NCI-H2081 treated with DMSO at 0.1 percent for 48 hours (cell line): ENCODE measurements around the gene MYL5.
"Not testable (repeated sequence)": the region's sequence is repeated elsewhere in the genome, so short reads cannot be mapped to it uniquely, and the experiment has no call there.

Experiments
- DNase-seq: peaks from one replicate; lab custom pipeline; 2025; lab: John Stamatoyannopoulos, UW

Gene MYL5

GRCh38 chr4:705278-706082 is 31.1 kb downstream of the MYL5 start, which contains the start of gene PCGF3:
Gene PCGF3, plus strand, starts transcription at chr4:705832. Its CDS starts 27,849 bp downstream, at chr4:733681.
- peak; percentile 62 for DNase-seq

- not testable (repeated sequence) for DNase-seq
These were observed 31.8 kb downstream of the MYL5 start for GRCh38 chr4:706083-706633.

- no peak for DNase-seq
These were observed 32.7 kb downstream of the MYL5 start for GRCh38 chr4:706834-707598.

GRCh38 chr4:707929-708630 is 33.7 kb downstream of the MYL5 start:
- no peak for DNase-seq

DNA sequence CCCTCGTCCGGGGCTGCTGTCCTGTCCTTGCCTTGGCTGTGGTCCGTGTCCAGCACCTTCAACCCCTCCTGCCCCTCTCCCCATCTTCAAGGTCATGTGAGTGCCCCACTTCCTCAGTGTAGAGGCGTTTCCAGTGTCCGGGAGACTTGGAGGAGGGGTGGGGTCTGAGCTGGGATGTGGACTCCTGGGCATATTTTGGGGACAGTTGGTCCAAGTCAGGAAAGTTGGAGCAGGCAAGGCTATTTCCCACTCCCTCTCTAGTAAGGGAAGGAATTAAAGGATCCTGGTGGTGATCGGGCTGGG is 34.2 kb downstream of the MYL5 start:
- no peak for DNase-seq

GRCh38 chr4:709348-709747 is 35.0 kb downstream of the MYL5 start:
- no peak for DNase-seq

- DNase-seq, result no peak
These were observed 35.8 kb downstream of the MYL5 start for GRCh38 chr4:710116-710515.

GRCh38 chr4:710916-711315 is 36.6 kb downstream of the MYL5 start:
- no peak for DNase-seq

- DNase-seq, result no peak
These were observed 37.8 kb downstream of the MYL5 start for GRCh38 chr4:712093-712492.

DNA sequence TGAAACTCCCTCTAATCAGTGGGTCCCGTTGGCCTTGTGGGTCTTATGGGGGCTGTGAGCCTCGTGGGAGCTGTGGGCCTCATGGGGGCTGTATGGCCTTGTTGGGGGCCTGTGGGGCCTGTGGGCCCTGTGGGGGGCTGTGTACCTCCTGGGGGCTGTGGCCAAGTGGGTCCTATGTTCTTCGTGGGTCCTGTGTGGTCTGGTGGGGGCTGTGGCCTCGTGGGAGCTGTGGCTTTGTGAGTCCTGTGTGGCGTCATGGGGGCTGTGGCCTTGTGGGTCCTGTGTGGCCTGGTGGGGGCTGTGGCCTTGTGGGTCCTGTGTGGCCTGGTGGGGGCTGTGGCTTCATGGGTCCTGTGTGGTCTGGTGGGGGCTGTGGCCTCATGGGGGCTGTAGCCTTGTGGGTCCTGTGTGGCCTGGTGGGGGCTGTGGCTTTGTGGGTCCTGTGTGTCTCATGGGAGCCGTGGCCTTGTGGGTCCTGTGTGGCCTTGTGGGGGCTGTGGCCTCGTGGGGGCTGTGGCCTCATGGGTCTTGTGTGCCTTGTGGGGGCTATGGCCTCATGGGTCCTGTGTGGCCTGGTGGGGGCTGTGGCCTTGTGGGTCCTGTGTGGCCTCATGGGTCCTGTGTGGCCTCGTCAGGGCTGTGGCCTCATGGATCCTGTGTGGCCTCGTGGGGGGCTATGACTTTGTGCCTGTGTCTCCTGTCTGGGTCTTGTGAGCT is 38.7 kb downstream of the MYL5 start:
- DNase-seq, result no peak

GRCh38 chr4:714087-714486 is 39.7 kb downstream of the MYL5 start:
- no peak for DNase-seq

DNA sequence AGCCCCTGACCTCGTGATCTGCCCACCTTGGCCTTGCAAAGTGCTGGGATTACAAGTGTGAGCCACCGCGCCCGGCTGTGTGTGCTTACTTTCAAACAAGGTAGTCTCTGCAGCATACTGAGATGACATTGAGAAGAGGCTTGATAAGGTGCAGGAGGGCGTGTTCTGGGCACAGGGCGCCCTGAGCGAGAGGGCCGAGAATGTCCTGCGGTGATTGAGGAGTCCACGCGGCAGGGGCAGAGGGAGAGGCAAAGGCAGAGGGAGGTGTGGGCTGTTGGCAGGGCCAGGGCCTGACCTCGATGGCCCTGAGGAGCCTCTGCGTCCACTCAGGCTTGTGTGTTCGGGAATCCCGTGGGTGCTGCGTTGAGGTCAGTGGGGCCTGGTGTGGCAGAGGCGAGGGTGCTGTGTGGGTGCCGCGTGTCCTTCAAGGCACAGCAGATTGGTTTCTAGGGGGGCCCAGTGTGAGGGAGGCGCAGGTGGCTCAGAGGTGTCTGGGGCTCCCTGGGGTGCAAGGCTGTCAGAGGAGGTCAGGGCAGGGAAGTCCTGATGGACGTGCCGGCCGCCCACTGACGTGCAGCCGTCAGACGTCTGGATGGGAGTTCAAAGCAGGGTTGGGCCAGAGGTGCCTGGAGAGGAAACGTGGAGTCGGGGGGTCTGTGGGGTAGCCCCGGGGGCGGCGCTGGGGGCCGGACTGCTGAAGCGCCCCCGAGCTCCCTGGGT is 43.4 kb downstream of the MYL5 start:
- DNase-seq, result no peak

DNA sequence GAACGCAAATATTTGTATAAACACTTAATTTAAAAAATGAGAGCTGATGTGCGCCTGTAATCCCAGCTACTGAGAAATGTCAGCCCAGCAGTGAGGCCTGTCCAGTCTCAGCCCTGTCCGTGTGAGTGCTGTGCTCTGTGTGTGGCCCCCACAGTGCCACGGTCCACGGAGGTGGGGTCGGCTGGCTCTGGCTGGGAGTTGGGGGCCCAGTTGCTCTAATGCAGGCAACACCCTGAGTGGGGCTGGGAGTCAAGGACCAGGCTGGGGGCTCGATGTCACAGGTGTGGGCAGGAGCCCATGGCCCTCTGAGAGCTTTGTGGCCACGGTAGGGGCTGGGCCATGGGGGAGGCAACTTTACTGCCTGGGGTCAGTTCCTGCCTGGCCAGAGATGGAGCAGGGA is 44.1 kb downstream of the MYL5 start:
- DNase-seq, result no peak

GRCh38 chr4:720111-720860 is 45.9 kb downstream of the MYL5 start:
- no peak for DNase-seq

GRCh38 chr4:721261-722168 is 47.2 kb downstream of the MYL5 start:
- DNase-seq, result no peak

- DNase-seq, result no peak
These were observed 47.9 kb downstream of the MYL5 start for GRCh38 chr4:722169-722725.

DNA sequence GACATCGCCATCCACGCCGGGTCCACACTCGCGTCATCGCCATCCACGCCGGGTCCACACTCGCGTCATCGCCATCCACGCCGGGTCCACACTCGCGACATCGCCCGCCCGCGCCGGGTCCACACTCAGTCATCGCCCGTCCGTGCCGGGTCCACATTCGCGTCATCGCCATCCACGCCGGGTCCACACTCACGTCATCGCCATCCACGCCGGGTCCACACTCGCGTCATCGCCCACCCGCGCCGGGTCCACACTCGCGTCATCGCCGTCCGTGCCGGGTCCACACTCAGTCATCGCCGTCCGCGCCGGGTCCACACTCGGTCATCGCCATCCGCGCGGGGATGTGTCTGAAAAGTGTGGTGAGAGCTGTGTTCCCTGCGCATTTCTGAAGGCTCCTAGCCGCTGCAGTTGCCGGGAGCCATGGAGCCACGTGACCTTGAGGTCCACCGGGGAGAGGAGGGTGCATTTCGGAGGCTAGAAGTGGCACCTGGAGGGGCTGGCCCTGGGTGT is 48.6 kb downstream of the MYL5 start:
- no peak for DNase-seq

GRCh38 chr4:723751-724530 is 49.6 kb downstream of the MYL5 start:
- no peak for DNase-seq
